BE2C (cell line): ENCODE results near the gene HS6ST1.

Experiments used
- DNase-seq: peaks from one replicate; pipeline ENCODE4 v3.0.0-alpha.2; 2020
- H3K27me3 ChIP-seq: fragments of 250-450 bp; sonication (Bioruptor Pico); 2 replicates; pipeline ENCODE4 v1.5.1; 2020; ENCODE audit warnings: mild to moderate bottlenecking
- H3K36me3 ChIP-seq: fragments of 250-450 bp; sonication (Bioruptor Pico); 2 replicates; pipeline ENCODE4 v1.5.1; 2020; ENCODE audit warnings: mild to moderate bottlenecking
- H3K4me1 ChIP-seq: fragments of 250-450 bp; sonication (Bioruptor Pico); 2 replicates; pipeline ENCODE4 v1.5.1; 2020
- H3K4me3 ChIP-seq: 2 replicates; pipeline ENCODE4 v1.5.1; 2011; ENCODE audit warnings: low read depth, low read length
- H3K9me3 ChIP-seq: fragments of 250-450 bp; sonication (Bioruptor Pico); 2 replicates; pipeline ENCODE4 v1.5.1; 2020
- TF ChIP-seq, protein P1 (sequence below): IDR thresholded peaks from 2 replicates; pipeline ENCODE4 v1.5.1; 2012; ENCODE audit warnings: mild to moderate bottlenecking, low read depth, low read length

Gene HS6ST1

DNA sequence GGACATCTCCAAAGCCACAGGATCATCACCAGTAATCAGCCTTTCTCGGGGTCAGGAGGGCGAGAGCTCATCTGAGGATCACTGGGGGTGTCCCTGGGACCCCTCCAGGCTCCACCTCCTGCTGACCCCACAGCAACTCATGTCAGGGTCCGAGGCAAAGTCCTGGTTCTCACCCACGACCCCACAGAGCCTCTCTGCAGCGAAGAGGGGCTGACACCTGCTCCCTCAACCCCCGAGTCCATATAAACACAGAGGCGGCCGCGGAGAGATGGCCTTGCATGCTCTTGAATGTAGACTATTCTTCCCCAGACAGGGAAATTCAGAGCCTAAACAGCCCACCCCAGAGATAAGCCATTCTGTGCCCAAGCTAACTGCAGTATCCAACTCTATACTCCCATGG, 29.9 kb downstream of the HS6ST1 start:
- TF ChIP-seq, protein P1, sequence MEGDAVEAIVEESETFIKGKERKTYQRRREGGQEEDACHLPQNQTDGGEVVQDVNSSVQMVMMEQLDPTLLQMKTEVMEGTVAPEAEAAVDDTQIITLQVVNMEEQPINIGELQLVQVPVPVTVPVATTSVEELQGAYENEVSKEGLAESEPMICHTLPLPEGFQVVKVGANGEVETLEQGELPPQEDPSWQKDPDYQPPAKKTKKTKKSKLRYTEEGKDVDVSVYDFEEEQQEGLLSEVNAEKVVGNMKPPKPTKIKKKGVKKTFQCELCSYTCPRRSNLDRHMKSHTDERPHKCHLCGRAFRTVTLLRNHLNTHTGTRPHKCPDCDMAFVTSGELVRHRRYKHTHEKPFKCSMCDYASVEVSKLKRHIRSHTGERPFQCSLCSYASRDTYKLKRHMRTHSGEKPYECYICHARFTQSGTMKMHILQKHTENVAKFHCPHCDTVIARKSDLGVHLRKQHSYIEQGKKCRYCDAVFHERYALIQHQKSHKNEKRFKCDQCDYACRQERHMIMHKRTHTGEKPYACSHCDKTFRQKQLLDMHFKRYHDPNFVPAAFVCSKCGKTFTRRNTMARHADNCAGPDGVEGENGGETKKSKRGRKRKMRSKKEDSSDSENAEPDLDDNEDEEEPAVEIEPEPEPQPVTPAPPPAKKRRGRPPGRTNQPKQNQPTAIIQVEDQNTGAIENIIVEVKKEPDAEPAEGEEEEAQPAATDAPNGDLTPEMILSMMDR: no peak
- Histone ChIP-seq H3K27me3 (no peaks in the 10 kb centered on the region), H3K9me3 (no peaks in the 10 kb centered on the region), H3K36me3 (no peaks in the 10 kb centered on the region), H3K4me1 (no peaks in the 10 kb centered on the region), H3K4me3 (no peak overlapping the region)
- DNase-seq: no peak

DNA sequence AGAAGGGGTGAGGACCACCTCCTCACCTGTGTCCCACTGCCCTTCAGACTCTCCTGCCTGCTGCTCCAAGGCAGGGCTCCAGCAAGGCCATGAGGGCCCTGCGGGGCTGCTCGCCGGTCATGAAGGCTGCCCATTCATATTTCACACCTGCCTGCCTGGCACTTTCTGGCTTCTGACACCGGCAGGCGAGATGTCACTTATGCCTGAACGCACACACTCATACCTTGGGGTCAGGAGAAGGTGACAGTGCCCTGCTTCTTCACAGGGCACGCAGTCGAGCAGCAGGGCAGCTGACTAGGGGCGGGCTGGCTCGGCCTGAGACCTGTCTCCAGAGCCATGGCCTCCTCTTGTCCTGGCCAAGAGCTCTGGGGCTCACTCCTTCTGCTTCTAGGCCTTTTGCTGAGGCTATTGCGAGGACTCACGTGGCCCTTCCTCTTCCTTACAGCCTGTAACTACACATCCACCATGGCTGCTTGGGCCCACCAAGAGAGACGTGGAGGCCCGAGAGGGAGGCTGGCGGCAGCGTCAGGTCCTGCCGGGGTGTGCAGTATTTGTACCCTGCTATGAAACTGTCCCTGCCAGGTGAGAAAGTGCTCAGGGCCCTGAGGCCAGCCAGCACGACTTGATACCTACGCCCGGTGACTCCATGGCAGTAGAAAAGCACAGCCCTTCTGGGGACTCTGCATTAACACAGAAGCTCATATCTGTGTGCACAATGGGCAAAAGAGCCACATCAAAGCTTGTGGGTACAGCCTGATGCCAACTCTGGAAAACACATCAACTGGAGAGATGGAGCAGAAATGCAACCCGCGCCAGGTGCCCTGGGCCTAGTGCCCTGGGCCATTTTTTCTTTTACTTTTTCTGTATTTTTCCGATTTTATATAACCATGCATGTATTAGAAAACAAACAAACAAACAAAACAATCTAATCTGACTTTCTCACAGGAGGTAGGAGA, 30.6 kb downstream of the HS6ST1 start:
- no peak for DNase-seq
- Histone ChIP-seq H3K4me3 (no peak overlapping the region), H3K4me1 (no peaks in the 10 kb centered on the region), H3K36me3 (no peaks in the 10 kb centered on the region), H3K27me3 (no peaks in the 10 kb centered on the region), H3K9me3 (no peaks in the 10 kb centered on the region)
- TF ChIP-seq, protein P1: no peak

DNA sequence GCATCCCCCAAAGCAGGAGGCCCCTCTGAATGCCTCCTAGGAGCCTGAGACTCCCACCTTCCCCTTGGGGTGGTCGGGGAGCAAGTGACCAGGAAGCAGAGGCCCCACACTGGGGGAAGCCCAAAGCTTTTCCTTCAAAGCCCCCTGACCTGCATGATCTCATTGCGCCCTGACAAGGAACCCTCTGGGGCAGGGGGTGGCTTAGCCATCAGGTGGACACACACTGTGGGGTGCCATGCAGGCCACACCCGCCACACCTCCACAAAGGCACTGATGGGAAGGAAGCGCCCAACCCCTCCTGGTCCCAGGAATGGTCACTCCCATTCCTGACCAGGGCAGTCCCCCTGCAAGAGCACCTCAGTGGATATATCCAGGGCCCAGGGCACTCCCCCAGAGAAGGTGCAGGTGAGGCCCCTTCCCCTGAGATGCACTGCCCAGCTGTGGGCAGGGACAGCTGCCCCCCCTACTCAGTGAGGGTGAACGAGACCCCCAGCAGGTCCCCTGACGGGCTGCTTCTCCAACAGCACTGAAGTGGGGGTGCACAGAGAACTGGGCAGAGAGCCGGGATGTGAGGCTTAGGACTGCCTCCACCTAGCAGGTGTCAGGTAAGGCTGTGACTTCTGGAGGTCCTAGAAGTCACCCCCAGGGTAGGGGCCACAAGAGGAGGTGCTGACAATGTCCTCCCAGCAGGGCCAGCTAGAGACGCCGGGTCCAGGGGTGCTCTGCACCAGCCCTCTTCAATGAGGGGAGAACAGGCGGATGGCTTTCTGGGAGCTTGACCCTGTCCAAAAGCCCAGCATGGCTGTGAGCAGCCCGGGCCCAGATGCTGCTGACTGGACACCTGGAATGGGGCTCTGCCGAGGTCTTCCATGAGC, 31.5 kb downstream of the HS6ST1 start:
- Histone ChIP-seq H3K4me3 (no peak overlapping the region), H3K9me3 (no peaks in the 10 kb centered on the region), H3K36me3 (no peaks in the 10 kb centered on the region), H3K27me3 (no peaks in the 10 kb centered on the region), H3K4me1 (no peaks in the 10 kb centered on the region)
- DNase-seq: no peak
- TF ChIP-seq, protein P1: no peak

DNA sequence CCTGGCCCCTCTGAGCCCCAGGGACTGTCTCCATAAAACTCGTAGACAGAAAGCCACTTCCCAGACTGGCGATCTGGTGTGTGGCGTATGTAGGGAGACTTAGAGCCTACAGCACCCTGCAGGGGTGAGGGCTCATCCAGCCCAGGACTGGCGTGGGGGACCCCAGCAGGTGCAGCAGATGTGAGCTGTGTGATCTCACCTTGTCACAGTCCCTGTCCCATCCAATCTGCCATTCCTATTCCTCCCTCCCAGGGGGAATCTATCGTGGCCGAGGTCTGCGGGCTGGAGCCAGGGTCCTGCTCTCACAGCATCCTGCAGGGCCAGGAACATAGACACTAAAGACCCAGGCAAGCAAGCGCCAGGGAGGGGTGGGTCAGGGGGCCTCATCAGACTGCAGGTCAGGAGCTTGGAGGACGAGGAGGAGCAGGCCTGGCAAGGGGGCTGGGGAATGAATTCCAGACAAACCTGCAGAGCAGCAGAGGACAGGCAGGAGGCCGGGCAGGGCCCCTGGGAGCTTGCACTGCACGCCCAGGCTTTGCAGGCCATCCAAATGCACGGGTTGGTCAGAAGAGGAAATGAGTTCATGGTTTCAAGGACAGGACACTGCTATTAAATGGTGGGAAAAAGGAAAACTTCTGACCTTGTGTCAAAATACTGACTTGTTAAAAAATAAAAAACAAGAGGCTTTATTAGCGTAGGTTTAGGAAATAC, 32.5 kb downstream of the HS6ST1 start:
- TF ChIP-seq, protein P1: no peak
- H3K27me3 ChIP-seq: no peaks in the 10 kb centered on the region
- no peaks in the 10 kb centered on the region for H3K9me3 ChIP-seq
- H3K36me3 ChIP-seq: no peaks in the 10 kb centered on the region
- no peak for DNase-seq
- H3K4me3 ChIP-seq: no peak overlapping the region
- no peaks in the 10 kb centered on the region for H3K4me1 ChIP-seq

DNA sequence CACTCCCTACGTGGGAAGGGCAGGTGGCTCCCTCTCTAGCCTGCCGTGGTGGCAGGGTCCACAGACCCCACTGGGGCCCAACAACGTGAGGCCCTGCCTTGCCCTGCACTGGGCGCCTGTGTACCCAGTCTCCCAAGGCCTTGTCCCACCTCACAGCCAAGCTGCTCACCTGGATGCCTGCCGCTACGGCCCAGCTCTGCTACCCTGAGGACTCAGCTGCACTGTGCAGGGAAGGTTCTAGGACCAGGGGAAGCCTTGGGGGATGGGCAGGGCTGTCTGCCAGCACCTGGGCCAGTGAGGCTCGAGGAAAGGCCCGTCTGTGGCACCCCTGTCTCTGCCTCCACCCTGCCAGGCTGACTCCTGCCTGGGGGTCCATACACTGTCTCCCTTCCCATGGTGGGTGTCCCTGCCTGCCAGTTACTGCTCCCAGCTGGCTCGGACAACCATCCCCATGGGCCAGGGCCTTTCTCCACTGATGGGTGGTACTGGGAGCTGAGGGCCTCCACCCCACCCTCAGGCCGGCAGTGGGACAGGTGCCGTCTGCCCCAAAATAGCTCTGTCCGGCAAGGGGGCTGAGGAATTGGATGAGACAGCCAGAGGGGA, 33.2 kb downstream of the HS6ST1 start:
- H3K36me3 ChIP-seq: no peaks in the 10 kb centered on the region
- no peaks in the 10 kb centered on the region for H3K27me3 ChIP-seq
- no peak for DNase-seq
- H3K9me3 ChIP-seq: no peaks in the 10 kb centered on the region
- no peak overlapping the region for H3K4me3 ChIP-seq
- no peaks in the 10 kb centered on the region for H3K4me1 ChIP-seq
- TF ChIP-seq, protein P1: no peak
